ENCODE results near the gene HOXB5. TPM values are rescaled to one million over a fixed set of nuclear protein-coding genes. Genes with fewer than 3 reads are reported as not detected.

The HOXB5 gene
- 10 to 100 TPM; 23.9 to 51.6 (median 37.1) TPM for polyA plus RNA-seq (ENCODE audit: insufficient read length in 4 of 4)

DNA sequence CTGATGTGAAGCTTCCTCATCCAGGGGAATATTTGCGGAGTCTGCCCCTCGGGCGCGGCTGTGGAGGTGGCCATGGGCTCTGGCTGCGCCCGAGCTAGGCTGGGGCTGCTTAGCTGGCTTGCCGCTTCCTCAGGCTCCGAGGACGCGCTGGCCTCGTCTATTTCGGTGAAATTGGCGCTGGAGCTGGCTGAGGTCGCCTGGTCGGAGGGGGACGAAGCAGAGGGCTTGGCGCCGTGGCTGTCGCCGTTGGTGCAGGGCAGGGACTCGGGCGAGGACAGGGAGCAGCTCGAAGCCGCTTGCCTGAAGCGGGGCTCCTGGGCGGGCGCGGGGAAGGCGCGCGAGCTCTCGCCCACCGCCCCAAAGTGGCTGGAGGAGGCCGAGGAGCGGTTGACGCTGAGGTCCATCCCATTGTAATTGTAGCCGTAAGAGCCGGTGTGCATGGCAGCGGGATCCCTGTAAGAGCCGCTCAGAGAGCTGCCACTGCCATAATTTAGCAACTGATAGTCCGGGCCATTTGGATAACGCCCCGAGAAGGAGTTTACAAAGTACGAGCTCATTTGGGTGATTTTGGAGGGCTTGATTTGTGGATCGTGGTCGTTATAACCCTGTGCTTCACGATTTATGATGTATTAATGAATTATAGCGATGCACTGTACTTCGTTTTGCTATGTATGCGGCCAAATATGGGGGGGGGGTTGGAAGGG is at the start of gene HOXB5:
Gene HOXB5, minus strand, starts transcription at position 654 of the 704 bp plus-strand sequence. Its CDS starts 97 bp downstream, at position 557.
- no peak for DNase-seq (ENCODE audit: low read depth in 4 of 4, low spot score in 2 of 4)

DNA sequence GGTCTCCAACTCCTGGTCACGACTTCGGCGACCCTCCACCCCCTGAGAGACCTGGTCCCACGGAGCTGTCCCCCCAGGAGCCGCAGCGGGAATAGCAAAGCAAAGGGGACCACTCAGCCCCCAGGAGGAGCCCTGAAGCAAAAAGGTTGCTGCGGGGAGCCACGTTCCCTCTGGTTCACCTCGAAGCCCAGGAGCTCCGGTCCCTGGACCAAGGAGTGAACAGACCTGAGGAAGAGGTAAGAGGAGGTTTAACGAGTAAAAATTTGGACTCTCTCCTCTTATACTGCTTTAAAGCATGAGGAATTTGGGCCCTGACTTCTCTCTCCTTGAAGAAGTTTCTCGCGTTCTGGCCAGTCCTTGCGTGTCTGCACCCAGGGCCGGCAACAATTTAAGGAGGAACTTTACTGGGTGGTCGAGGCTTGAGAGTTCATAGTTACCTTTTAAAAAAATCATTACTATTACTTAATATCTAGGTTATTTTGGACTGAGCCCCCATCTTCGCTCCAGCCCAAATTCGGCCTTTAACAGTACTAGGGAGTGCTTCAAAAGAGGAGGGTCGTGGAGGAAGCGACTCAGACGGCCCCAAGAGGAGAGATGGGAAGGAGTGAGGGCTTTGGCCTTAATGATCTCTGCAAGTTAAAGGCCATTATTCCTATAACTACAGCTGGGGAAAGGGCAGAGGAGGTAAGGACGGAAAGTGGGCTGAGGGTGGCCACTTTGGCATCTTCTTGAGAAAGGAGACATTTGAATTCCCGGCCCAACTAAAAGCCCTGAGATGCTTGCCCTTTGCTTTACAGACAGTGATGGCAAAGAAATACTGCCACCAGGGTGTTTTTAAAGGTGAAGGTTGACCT is 49.5 kb upstream of the HOXB5 start:
- DNase-seq (ENCODE audit: low read depth in 4 of 4, low spot score in 2 of 4), result no peak

DNA sequence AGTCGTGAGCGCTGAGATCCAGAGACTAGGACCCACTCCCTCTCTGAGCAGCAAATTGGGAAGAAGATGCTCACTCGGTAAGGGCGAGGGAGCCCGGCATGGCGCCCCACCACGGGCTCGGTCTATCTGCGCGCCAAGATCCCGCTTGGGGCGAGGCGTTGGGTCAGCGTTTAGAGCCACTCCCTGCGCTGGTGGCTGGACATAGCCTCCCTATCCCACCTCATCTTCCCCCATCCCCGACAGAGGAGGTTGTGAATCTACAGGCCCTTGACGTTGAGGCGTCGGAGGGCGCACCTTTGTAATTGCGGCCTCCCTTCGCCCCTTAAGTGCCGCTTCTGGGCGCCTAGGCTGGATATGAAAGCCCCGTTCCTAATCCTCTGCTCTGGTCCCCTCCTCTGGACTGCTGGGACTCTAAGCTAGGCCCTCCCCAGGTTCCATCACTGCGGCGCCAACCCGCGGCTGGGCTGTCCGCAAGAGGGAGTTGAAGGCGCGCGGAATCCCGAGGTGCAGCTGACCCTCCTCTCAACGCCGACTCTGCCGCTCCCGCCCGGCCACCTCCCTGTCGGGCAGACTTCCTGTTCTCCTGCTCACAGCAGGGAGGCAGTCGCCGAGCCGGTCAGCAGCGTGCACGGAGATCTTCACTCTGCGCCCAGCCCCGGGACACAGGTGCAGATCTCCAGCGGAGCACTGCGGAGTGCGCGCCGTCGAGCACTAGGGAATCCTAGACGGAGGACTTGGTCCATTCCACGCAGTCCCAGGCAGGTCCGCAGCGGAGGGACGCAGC is 48.7 kb upstream of the HOXB5 start:
- DNase-seq (ENCODE audit: low read depth in 4 of 4, low spot score in 2 of 4), result no peak

- DNase-seq (ENCODE audit: low read depth in 4 of 4, low spot score in 2 of 4), result no peak
Measured at GRCh38 chr17:48641541-48642058, 48.0 kb upstream of the HOXB5 start.

DNA sequence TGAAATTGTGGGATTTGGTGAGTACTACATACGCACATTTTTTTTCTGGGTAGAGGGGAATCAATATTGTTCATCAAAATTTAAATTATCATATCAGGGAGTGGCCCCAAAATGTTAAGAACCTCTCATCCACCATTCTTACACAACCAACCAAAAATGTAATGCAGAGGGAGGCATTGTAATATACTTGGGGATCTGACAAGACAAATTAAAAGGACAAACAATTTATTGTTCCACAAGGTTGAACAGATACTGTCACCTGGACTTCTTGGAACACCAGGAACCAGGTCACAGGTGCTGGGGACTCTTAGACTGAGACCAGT is 47.2 kb upstream of the HOXB5 start:
- no peak for DNase-seq (ENCODE audit: low read depth in 4 of 4, low spot score in 2 of 4)

GRCh38 chr17:48639982-48640857 is 46.6 kb upstream of the HOXB5 start:
- no peak for DNase-seq (ENCODE audit: low read depth in 4 of 4, low spot score in 2 of 4)

DNA sequence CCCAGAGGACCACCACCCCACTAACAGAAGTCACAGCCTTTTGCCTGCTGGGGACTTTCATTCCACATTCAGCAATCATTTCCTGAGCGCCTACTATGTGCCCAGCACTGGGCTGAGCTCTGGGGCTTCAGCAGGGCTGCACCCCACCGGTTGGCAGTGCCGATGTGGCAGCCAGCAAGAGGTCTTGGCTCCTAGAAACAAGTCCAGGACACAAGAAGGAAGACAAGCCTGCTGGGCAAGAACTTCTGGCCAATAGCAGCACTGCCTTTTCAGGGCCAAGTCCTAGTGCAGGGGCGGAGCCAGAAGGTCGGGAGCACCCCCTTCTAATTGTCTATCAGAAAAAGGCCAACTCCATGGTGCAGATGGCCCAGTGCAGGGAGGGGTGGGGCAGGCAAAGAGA is 45.6 kb upstream of the HOXB5 start:
- DNase-seq (ENCODE audit: low read depth in 4 of 4, low spot score in 2 of 4), result no peak

DNA sequence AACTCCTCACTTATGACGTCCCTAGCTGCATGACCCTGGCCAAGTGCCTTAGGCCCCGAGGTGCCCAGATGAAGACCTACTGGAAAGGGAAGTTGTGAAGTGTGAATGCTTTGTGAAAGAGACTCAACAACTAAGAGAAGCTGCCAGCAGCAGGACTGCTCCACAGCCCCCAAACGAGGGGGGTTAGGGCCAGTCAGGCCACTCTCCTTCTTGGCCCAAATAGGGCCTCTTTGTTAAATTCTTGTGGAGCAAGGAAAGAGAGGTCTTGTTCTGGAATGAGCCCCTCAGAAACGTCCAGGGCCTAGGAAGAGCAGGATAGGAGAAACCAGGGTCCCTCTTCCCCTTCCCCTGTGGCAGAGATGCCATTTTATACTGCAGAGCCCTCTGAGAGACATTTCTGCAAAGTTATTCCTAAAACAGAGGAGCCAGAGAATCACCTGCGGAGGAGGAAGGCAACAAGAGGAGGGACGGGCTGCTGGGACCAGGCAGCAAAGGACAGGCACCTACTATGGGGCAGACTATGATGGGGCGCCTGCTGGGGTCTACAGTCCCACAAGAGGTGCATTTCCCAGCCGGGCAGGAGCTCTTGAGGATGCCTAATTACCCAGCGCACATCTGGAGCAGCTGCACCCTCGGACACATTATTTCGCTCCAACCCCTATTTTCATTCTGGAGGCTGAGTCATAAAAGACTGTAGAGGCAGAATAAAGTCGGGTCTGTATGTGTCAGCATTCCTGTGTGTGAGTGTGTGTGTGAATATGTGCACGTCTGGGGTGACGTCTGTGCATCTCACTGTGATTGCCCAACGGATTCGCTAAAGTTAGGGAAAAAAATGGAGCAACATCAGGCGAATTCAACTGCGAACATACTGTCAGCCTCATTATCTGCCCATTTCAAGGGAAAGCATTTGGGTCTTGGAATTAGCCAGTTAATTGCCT is 44.0 kb upstream of the HOXB5 start:
- no peak for DNase-seq (ENCODE audit: low read depth in 4 of 4, low spot score in 2 of 4)

DNA sequence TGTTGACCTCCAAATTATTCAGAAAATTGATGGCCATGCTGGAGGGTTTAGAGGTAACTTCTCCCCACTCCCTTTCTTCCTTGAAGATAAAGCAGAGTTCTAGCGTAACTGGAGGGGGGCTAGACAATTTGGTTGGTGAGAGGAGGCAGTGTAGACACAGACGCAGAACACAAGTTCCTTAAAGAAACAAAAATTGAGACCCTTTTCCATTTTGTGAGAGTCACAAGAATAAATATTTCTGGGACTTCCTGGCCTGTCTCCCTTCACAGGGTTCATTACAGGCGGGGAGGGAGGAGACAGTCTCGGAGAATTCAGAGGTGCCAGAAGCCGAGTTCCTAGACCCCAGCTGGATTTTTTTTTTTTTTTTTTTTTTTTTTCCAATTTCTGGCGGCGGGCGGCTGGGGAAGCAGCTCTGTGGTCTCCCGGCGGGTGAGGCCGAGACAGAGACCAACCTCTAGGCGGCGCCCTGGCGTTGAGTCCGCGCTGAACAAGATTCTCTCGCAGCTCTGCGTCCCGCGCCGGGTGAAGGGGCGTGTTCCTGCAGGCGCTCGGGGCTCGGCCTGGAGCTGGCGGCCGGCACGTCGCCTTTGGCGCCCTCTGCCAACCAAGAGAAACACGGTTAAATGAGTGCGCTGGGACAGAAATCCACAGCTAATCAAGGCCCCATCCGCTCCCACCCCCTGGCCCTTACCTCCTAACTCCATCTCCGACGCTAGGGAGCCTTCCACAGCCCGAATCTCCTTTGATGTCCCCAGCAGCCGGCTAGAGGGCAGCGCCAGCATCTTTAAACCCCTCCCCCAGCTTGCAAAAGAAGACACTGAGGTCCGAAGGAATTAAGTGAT is 42.8 kb upstream of the HOXB5 start:
- peak in 1 of 4 donors; percentile 87 for DNase-seq (ENCODE audit: low read depth in 4 of 4, low spot score in 2 of 4)

DNA sequence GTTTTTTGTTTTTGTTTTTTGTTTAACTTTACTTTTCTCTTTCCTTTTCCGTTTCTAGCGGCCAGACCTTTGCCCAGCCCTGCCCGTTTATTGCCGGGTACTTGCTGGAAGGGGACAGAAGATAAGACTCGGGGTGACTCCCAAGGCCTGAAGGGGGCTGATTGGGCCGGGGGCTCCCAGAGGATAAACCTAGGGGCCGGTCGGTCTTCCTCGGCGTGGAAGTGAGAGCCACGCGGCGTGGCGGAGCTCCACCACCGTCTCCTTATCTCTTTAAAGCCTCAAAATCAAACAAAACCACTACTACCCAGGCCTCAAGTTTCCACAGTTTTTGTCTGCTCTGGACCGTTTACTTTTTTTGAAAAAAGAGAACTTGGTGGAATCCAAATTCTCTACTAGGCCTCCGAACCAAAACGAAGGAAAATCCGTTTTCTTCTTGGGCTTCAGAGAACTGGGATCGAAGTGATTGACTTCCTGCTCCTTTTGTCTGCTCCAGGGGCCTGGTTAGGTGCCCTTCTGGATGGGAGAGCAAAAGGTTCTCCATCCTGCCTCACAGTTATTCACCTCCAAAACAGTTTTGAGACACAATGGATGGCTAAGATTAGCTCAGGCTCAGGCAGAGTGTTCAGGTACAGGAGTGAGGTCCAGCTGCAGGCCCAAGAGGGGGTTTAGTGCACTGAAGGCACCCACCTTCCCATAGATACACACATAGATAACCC is 41.1 kb upstream of the HOXB5 start:
- no peak for DNase-seq (ENCODE audit: low read depth in 4 of 4, low spot score in 2 of 4)

DNA sequence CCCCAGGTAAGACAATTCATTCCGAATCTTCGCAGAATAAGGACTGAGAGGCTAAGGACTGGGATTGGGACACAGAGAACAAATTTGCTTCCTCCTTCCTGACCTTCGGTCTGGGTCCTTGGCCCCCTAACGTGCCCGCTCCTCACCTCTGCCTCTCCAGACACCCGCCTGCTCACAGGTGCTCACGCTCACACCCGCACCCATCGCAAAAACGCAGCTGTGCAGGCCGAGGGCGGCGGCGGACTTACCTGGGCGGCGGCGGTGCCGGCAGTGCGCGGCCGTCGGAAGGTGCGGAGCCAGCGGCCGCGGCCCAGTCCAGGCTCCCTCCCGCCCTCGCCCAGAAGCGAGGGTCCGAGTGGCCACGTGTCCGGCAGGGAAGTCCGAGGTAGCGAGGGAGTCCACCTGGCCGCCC is 39.7 kb upstream of the HOXB5 start:
- DNase-seq (ENCODE audit: low read depth in 4 of 4, low spot score in 2 of 4), result no peak

DNA sequence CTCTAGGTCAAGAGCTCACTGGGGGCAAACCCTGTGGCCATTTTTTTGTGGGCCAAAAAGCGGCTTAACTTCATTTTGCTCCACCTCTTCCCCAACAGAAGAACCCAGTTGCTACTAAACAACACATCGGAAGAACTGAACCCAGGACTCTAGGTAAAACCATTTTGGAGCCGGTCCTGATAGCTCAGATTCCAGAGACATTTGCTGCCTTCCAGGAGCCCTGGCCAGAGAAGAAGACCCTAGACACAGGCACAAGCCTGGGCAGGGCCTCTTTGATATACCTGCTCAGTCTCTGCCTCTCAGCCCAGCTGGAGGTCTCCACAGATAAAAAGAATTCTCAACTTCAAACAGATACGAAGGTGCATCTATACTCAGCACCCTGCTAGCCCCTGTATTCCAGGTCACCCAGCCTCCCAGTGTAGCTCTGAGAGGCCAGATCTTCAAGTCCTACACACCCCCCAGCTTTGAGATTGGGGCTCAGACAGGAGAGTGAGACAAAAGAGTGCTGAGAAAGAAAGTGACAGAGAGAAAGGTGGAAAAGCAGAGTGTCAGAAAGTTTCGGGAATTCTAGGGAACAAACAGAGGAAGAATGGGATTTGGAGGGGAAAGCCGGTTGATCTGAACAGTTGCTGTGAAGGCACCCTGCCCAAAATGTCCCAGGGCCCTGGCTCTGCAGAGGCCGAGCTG is 39.1 kb upstream of the HOXB5 start:
- no peak for DNase-seq (ENCODE audit: low read depth in 4 of 4, low spot score in 2 of 4)

DNA sequence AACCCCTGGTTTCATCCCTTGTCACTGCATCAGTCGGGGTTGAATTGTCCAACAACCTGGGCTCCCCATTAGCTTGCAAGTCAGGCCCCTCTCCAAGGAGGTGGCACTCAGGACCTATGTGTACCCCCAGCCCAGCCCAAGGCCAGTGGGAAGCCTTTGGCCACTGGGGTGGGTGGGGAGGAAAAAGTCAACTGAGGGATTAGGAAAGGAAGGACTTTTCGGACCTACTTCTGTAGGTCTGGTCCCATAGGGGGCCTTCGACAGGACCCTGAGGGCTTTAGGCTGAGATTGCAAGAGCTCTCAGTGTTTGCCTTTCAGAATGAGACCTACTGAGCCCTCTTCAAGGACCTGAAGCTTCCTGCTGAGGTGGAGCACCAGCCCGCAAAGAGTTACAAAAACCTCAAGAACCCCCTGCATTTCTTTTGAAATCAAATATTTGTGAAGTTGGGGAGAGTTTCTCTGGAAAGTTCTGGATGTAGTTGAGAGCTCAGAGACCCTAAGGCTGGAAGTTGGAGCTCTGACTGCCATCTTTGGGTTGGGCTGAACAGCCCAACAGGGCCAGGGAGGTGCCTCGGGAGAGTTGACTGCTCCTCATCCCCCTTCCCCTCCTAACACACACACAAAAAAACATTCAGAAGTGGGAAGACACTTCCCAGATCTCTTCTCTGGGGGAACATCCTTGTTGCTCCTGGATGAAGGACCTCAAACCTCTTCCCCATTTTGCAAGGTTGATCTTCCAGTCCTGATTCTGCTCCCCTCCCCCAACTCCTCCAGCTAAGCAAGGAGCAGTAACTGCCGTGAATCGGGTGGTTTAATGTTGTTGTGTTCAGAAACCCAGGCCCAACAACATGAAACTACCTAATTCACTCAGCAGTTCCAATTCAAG is 38.4 kb upstream of the HOXB5 start:
- DNase-seq (ENCODE audit: low read depth in 4 of 4, low spot score in 2 of 4), result no peak

- DNase-seq (ENCODE audit: low read depth in 4 of 4, low spot score in 2 of 4), result no peak
Measured at GRCh38 chr17:48630925-48631692, 37.5 kb upstream of the HOXB5 start.
